Measurements from ENCODE around the gene FMNL2.
A peak's percentile ranks its signal among the peaks of the same experiment; 100 is the strongest.

The FMNL2 gene

GRCh38 chr2:152440049-152440448, 105.1 kb downstream of the FMNL2 start:
- H3K4me1 ChIP-seq (ENCODE audit: control insufficient read depth, insufficient read depth, low read length), result peaks cover 12% of the 10 kb centered on the region
- H3K27ac ChIP-seq (ENCODE audit: extremely low read depth, low read depth, low read length), result no peak overlapping the region
- no peaks in the 10 kb centered on the region for H3K36me3 ChIP-seq (ENCODE audit: control insufficient read depth in 2 of 2, insufficient read depth in 1 of 2, low read length in 2 of 2)
- CTCF ChIA-PET, result no interaction called here
- TF ChIP-seq ZNF404 (tag by site-specific recombination; IDR thresholded peaks at IDR 0.05), result no peak
- TF ChIP-seq ZIC2 (tag by site-specific recombination; IDR thresholded peaks at IDR 0.05), result peak; percentile 46
- H3K4me3 ChIP-seq (ENCODE audit: low read depth, low read length), result no peak overlapping the region
- POLR2A ChIA-PET, result no interaction called here
- no peaks in the 10 kb centered on the region for H3K9me3 ChIP-seq (ENCODE audit: control insufficient read depth, insufficient read depth, low read depth, low read length)

- POLR2A ChIA-PET, result no interaction called here
- no peak overlapping the region for H3K27ac ChIP-seq (ENCODE audit: extremely low read depth, low read depth, low read length)
- CTCF ChIA-PET, result no interaction called here
Observed at GRCh38 chr2:152440460-152440859, 105.5 kb downstream of the FMNL2 start.

More at GRCh38 chr2:152440460-152440859, 105.5 kb downstream of the FMNL2 start:
- Histone ChIP-seq H3K4me3 (ENCODE audit: low read depth, low read length) (no peak overlapping the region), H3K4me1 (ENCODE audit: control insufficient read depth, insufficient read depth, low read length) (peaks cover 12% of the 10 kb centered on the region), H3K9me3 (ENCODE audit: control insufficient read depth, insufficient read depth, low read depth, low read length) (no peaks in the 10 kb centered on the region), H3K36me3 (ENCODE audit: control insufficient read depth in 2 of 2, insufficient read depth in 1 of 2, low read length in 2 of 2) (no peaks in the 10 kb centered on the region)
- TF ChIP-seq YY1 (tag by site-specific recombination; IDR thresholded peaks at IDR 0.05), result no peak
- TF ChIP-seq ZBTB11 (tag by site-specific recombination; conservative IDR thresholded peaks at IDR 0.05; ENCODE audit: low read depth), result no peak
- no peak for TF ChIP-seq PRDM4 (tag by site-specific recombination; IDR thresholded peaks at IDR 0.05)
- TF ChIP-seq ZNF548 (tag by site-specific recombination; IDR thresholded peaks at IDR 0.05), result no peak
- TF ChIP-seq ZNF366 (tag by site-specific recombination; conservative IDR thresholded peaks at IDR 0.05), result no peak
- TF ChIP-seq ZNF19 (tag by site-specific recombination; IDR thresholded peaks at IDR 0.05; ENCODE audit: low read depth), result no peak
- no peak for TF ChIP-seq ZNF280C (tag by site-specific recombination; IDR thresholded peaks at IDR 0.05)
- no peak for TF ChIP-seq ZNF596 (tag by site-specific recombination; IDR thresholded peaks at IDR 0.05)
- TF ChIP-seq ZNF112 (tag by site-specific recombination; IDR thresholded peaks at IDR 0.05), result no peak
- TF ChIP-seq TSHZ1 (tag by site-specific recombination; IDR thresholded peaks at IDR 0.05; ENCODE audit: borderline replicate concordance), result no peak
- TF ChIP-seq ZNF248 (tag by site-specific recombination; IDR thresholded peaks at IDR 0.05), result no peak
- no peak for TF ChIP-seq ZNF48 (tag by site-specific recombination; IDR thresholded peaks at IDR 0.05)
- TF ChIP-seq ZNF362 (tag by site-specific recombination; IDR thresholded peaks at IDR 0.05), result no peak
- no peak for TF ChIP-seq GLI2 (tag by site-specific recombination; IDR thresholded peaks at IDR 0.05; ENCODE audit: borderline replicate concordance, low read depth)

Measured in HEK293 (cell line).